LNCaP clone FGC (cell line): ENCODE results near the gene CXCL13.

Experiments
- DNase-seq: peaks from one replicate; pipeline ENCODE4 v3.0.0-alpha.2; 2011; ENCODE audit warnings: low read depth
- H3K4me3 ChIP-seq: 2 replicates; pipeline ENCODE4 v1.5.1; 2011; ENCODE audit warnings: mild to moderate bottlenecking, low read depth, low read length, control low read depth
- CTCF ChIP-seq: IDR thresholded peaks from 2 replicates; pipeline ENCODE4 v1.5.1; 2012; ENCODE audit warnings: mild to moderate bottlenecking; ENCODE audit not compliant: control insufficient read depth, insufficient read depth; ENCODE audit errors: extremely low read depth

CXCL13 gene

GRCh38 chr4:77601614-77602187 lies 3.9 kb upstream of the CXCL13 start:
- H3K4me3 ChIP-seq: no peak overlapping the region
- TF ChIP-seq CTCF: no peak
- DNase-seq: no peak

- DNase-seq: no peak
- no peak overlapping the region for H3K4me3 ChIP-seq
- TF ChIP-seq CTCF: no peak
Observed at GRCh38 chr4:77613267-77613666, 7.6 kb downstream of the CXCL13 start.

GRCh38 chr4:77615153-77615552 lies 9.5 kb downstream of the CXCL13 start:
- no peak for DNase-seq
- H3K4me3 ChIP-seq: no peak overlapping the region
- TF ChIP-seq CTCF: no peak

- no peak for TF ChIP-seq CTCF
- DNase-seq: no peak
- H3K4me3 ChIP-seq: no peak overlapping the region
Observed at GRCh38 chr4:77617203-77617602, 11.6 kb downstream of the CXCL13 start.

GRCh38 chr4:77618383-77619241 lies 13.0 kb downstream of the CXCL13 start:
- H3K4me3 ChIP-seq: no peak overlapping the region
- peak; percentile 88 for TF ChIP-seq CTCF
- peak; percentile 50 for DNase-seq

GRCh38 chr4:77619408-77619807 lies 13.8 kb downstream of the CXCL13 start:
- TF ChIP-seq CTCF: peak; percentile 38
- H3K4me3 ChIP-seq: no peak overlapping the region
- no peak for DNase-seq
